Activated T-helper 17 cell treated with anti-CD3 and anti-CD28 coated beads, Interleukin-2, amount 50 U/mL, for 72 hours (primary cell): ENCODE data around the gene RPL13A. TPM values are rescaled to one million over a fixed set of nuclear protein-coding genes. Genes with fewer than 3 reads are reported as not detected.
"Not testable (repeated sequence)": the region's sequence is repeated elsewhere in the genome, so short reads cannot be mapped to it uniquely, and the experiment has no call there.

ENCODE experiments used
- ATAC-seq: fragments of 150-1000 bp; cut with Tn5 transposase; replicated peaks from 2 replicates; pipeline ENCODE4 v1.10.0; 2021; ENCODE audit warnings: mild to moderate bottlenecking, moderate library complexity
- H3K27ac Mint-ChIP-seq: one replicate; pipeline ENCODE4 v1.8.0; 2022; ENCODE audit warnings: mixed read lengths
- H3K27me3 Mint-ChIP-seq: one replicate; pipeline ENCODE4 v1.8.0; 2022; ENCODE audit warnings: mixed read lengths
- H3K36me3 Mint-ChIP-seq: one replicate; pipeline ENCODE4 v1.8.0; 2022; ENCODE audit warnings: low read depth, mild to moderate bottlenecking, mixed read lengths
- H3K4me1 Mint-ChIP-seq: one replicate; pipeline ENCODE4 v1.8.0; 2022; ENCODE audit warnings: mixed read lengths
- H3K4me3 Mint-ChIP-seq: one replicate; pipeline ENCODE4 v1.8.0; 2022; ENCODE audit warnings: mild to moderate bottlenecking, mixed read lengths
- H3K9me3 Mint-ChIP-seq: one replicate; pipeline ENCODE4 v1.8.0; 2022; ENCODE audit warnings: mixed read lengths
- total RNA-seq, 2 donors: library from RNA; stranded (reverse); gene quantifications; one replicate each; pipeline ENCODE4 v1.2.3, GENCODE V29; 2022

RPL13A gene
- total RNA-seq: 1,000 to 10,000 TPM; 3,905 to 4,763 TPM

- Mint-ChIP-seq H3K4me1 (peaks cover 3% of the 10 kb centered on the region), H3K27ac (peak within 1 kb of the TSS; percentile 99), H3K4me3 (peak within 1 kb of the TSS; percentile 98), H3K36me3 (peaks cover 93% of the 10 kb centered on the region), H3K27me3 (no peaks in the 10 kb centered on the region), H3K9me3 (no peaks in the 10 kb centered on the region)
- peak; percentile 94 for ATAC-seq
Measured at GRCh38 chr19:49487277-49488045, at the start of gene RPL13A. RPL13A (plus strand) TSS chr19:49487608; CDS start chr19:49487630, 22 bp downstream.

- Mint-ChIP-seq H3K27me3 (peaks cover 77% of the 10 kb centered on the region), H3K36me3 (peaks cover 6% of the 10 kb centered on the region), H3K9me3 (no peaks in the 10 kb centered on the region), H3K27ac (no peak overlapping the region), H3K4me1 (peaks cover 20% of the 10 kb centered on the region), H3K4me3 (no peak overlapping the region)
- no peak for ATAC-seq
Measured at GRCh38 chr19:49438261-49438660, 49.1 kb upstream of the RPL13A start.

- H3K4me1 Mint-ChIP-seq: peaks cover 16% of the 10 kb centered on the region
- no peak overlapping the region for H3K4me3 Mint-ChIP-seq
- no peak overlapping the region for H3K27ac Mint-ChIP-seq
- no peaks in the 10 kb centered on the region for H3K9me3 Mint-ChIP-seq
- no peak for ATAC-seq
- peaks cover 6% of the 10 kb centered on the region for H3K36me3 Mint-ChIP-seq
- H3K27me3 Mint-ChIP-seq: peaks cover 68% of the 10 kb centered on the region
Measured at GRCh38 chr19:49439836-49440235, 47.6 kb upstream of the RPL13A start.

GRCh38 chr19:49440439-49441209 lies 46.8 kb upstream of the RPL13A start:
- peaks cover 6% of the 10 kb centered on the region for H3K36me3 Mint-ChIP-seq
- ATAC-seq: no peak
- peaks cover 61% of the 10 kb centered on the region for H3K27me3 Mint-ChIP-seq
- no peak overlapping the region for H3K27ac Mint-ChIP-seq
- H3K4me3 Mint-ChIP-seq: peak overlapping the region; percentile 35
- H3K4me1 Mint-ChIP-seq: peaks cover 21% of the 10 kb centered on the region
- no peaks in the 10 kb centered on the region for H3K9me3 Mint-ChIP-seq

- no peak for ATAC-seq
- no peak within 1 kb of the TSS for H3K27ac Mint-ChIP-seq
- peaks cover 21% of the 10 kb centered on the region for H3K4me1 Mint-ChIP-seq
- H3K4me3 Mint-ChIP-seq: peak within 1 kb of the TSS; percentile 76
- H3K36me3 Mint-ChIP-seq: peaks cover 8% of the 10 kb centered on the region
- no peaks in the 10 kb centered on the region for H3K9me3 Mint-ChIP-seq
- peaks cover 56% of the 10 kb centered on the region for H3K27me3 Mint-ChIP-seq
Measured at GRCh38 chr19:49441210-49441959, 46.0 kb upstream of the RPL13A start, which contains the start of gene SLC17A7. SLC17A7 (minus strand) TSS chr19:49441527; CDS start chr19:49441379, 148 bp downstream.

- Mint-ChIP-seq H3K27me3 (peaks cover 53% of the 10 kb centered on the region), H3K36me3 (peaks cover 13% of the 10 kb centered on the region), H3K4me1 (peaks cover 21% of the 10 kb centered on the region), H3K27ac (no peak overlapping the region), H3K9me3 (no peaks in the 10 kb centered on the region), H3K4me3 (peak overlapping the region; percentile 76)
- no peak for ATAC-seq
Measured at GRCh38 chr19:49441960-49442350, 45.5 kb upstream of the RPL13A start.

GRCh38 chr19:49442354-49442753 lies 45.1 kb upstream of the RPL13A start:
- Mint-ChIP-seq H3K9me3 (no peaks in the 10 kb centered on the region), H3K27ac (no peak overlapping the region), H3K4me1 (peaks cover 21% of the 10 kb centered on the region), H3K27me3 (peaks cover 49% of the 10 kb centered on the region), H3K4me3 (peak overlapping the region; percentile 76), H3K36me3 (peaks cover 17% of the 10 kb centered on the region)
- ATAC-seq: no peak

GRCh38 chr19:49442771-49443365 lies 44.5 kb upstream of the RPL13A start:
- peaks cover 21% of the 10 kb centered on the region for H3K4me1 Mint-ChIP-seq
- ATAC-seq: peak; percentile 34
- peak overlapping the region; percentile 76 for H3K4me3 Mint-ChIP-seq
- no peaks in the 10 kb centered on the region for H3K9me3 Mint-ChIP-seq
- H3K36me3 Mint-ChIP-seq: peaks cover 22% of the 10 kb centered on the region
- H3K27ac Mint-ChIP-seq: no peak overlapping the region
- peaks cover 44% of the 10 kb centered on the region for H3K27me3 Mint-ChIP-seq

GRCh38 chr19:49443366-49444099 lies 43.9 kb upstream of the RPL13A start:
- Mint-ChIP-seq H3K9me3 (no peaks in the 10 kb centered on the region), H3K36me3 (peaks cover 28% of the 10 kb centered on the region), H3K27me3 (peaks cover 37% of the 10 kb centered on the region), H3K27ac (peak overlapping the region; percentile 63), H3K4me1 (peaks cover 25% of the 10 kb centered on the region), H3K4me3 (peak overlapping the region; percentile 76)
- ATAC-seq: peak; percentile 93

GRCh38 chr19:49444100-49444700 lies 43.2 kb upstream of the RPL13A start:
- not testable (repeated sequence) for H3K9me3 Mint-ChIP-seq, ATAC-seq
- peaks cover 31% of the 10 kb centered on the region for H3K27me3 Mint-ChIP-seq
- peak overlapping the region; percentile 63 for H3K27ac Mint-ChIP-seq
- H3K36me3 Mint-ChIP-seq: peaks cover 35% of the 10 kb centered on the region
- H3K4me1 Mint-ChIP-seq: peaks cover 27% of the 10 kb centered on the region
- peak overlapping the region; percentile 76 for H3K4me3 Mint-ChIP-seq

GRCh38 chr19:49445997-49446396 lies 41.4 kb upstream of the RPL13A start:
- H3K27me3 Mint-ChIP-seq: peaks cover 14% of the 10 kb centered on the region
- ATAC-seq: no peak
- no peak overlapping the region for H3K27ac Mint-ChIP-seq
- H3K36me3 Mint-ChIP-seq: peaks cover 53% of the 10 kb centered on the region
- H3K9me3 Mint-ChIP-seq: no peaks in the 10 kb centered on the region
- H3K4me1 Mint-ChIP-seq: peaks cover 33% of the 10 kb centered on the region
- H3K4me3 Mint-ChIP-seq: no peak overlapping the region

GRCh38 chr19:49447485-49448431 lies 39.6 kb upstream of the RPL13A start:
- H3K4me3 Mint-ChIP-seq: no peak overlapping the region
- H3K27ac Mint-ChIP-seq: no peak overlapping the region
- peaks cover 20% of the 10 kb centered on the region for H3K4me1 Mint-ChIP-seq
- no peak for ATAC-seq
- H3K36me3 Mint-ChIP-seq: peaks cover 65% of the 10 kb centered on the region
- H3K9me3 Mint-ChIP-seq: no peaks in the 10 kb centered on the region
- no peaks in the 10 kb centered on the region for H3K27me3 Mint-ChIP-seq
